A549 (cell line): ENCODE data around the gene CHD6. TPM values are rescaled to one million over a fixed set of nuclear protein-coding genes. Genes with fewer than 3 reads are reported as not detected.

Experiments
- ATAC-seq, 2 experiments: fragments of 200-7000 bp in 1 of 2; fragments of >200 bp in 1 of 2; cut with Nextera tagmentation in 1 of 2; cut with Tn5 transposase in 1 of 2; 3 replicates each; pipeline versions ENCODE4 v1.8.0 to v1.9.1; 2018 to 2020; ENCODE audit warnings: mild to moderate bottlenecking in 1 of 2, moderate library complexity in 1 of 2
- CTCF ChIA-PET: fragments of 300-600 bp; sonication (Branson Sonifier 250); formaldehyde crosslinking; extraction: SDS; loops from one replicate; lab custom pipeline; 2021; ENCODE audit warnings: antibody characterized with exemption, inconsistent platforms; lab: Yijun Ruan, JAX
- POLR2A ChIA-PET: fragments of 350-600 bp; formaldehyde crosslinking; extraction: SDS; loops from one replicate; lab custom pipeline; 2021; ENCODE audit warnings: antibody characterized with exemption, inconsistent platforms; lab: Yijun Ruan, JAX
- DNase-seq, 2 experiments: peaks; one replicate each; pipeline versions ENCODE4 v3.0.0 to v3.0.0-alpha.2; 2011 to 2016; ENCODE audit warnings: low read depth in 1 of 2, low spot score in 1 of 2
- FAIRE-seq: peaks from 2 replicates; lab custom pipeline; 2011; peaks lifted over from hg19 to GRCh38; lab: Jason Lieb, UNC
- H3K27ac ChIP-seq, 2 experiments: fragments of >200 bp; sonication (Bioruptor Twin); formaldehyde crosslinking; 3 replicates each; pipeline ENCODE4 v1.5.1; 2016 to 2017
- H3K4me1 ChIP-seq: fragments of >200 bp; sonication (Bioruptor Twin); formaldehyde crosslinking; 3 replicates; pipeline ENCODE4 v1.6.1; 2016
- H3K4me2 ChIP-seq: fragments of >200 bp; sonication (Bioruptor Twin); formaldehyde crosslinking; 3 replicates; pipeline ENCODE4 v1.6.1; 2016
- H3K4me3 ChIP-seq: fragments of >200 bp; sonication (Bioruptor Twin); formaldehyde crosslinking; 3 replicates; pipeline ENCODE4 v1.5.1; 2016
- H3K9me3 ChIP-seq: fragments of >200 bp; sonication (Bioruptor Twin); formaldehyde crosslinking; 3 replicates; pipeline ENCODE4 v1.6.1; 2016
- CHD4 ChIP-seq: fragments of 200-600 bp; sonication (generic); IDR thresholded peaks from 2 replicates; pipeline ENCODE4 v1.6.1; 2016; ENCODE audit warnings: antibody characterized with exemption, mild to moderate bottlenecking, borderline replicate concordance
- EHMT2 ChIP-seq: fragments of 200-600 bp; sonication (generic); IDR thresholded peaks from 2 replicates; pipeline ENCODE4 v1.6.1; 2016; ENCODE audit warnings: antibody characterized with exemption, low read depth, mild to moderate bottlenecking, moderate library complexity
- FOSB ChIP-seq: fragments of 250-450 bp; sonication (Bioruptor Pico); IDR thresholded peaks from 2 replicates; pipeline ENCODE4 v1.5.0; 2020; ENCODE audit warnings: mild to moderate bottlenecking, moderate library complexity
- FOSL2 ChIP-seq, 2 experiments: fragments of 450-650 bp in 1 of 2; fragments of >200 bp in 1 of 2; sonication (Bioruptor Twin) in 1 of 2; formaldehyde crosslinking; IDR thresholded peaks; 2 replicates each; pipeline versions ENCODE4 v1.5.0 to v1.6.1; 2016 to 2020; ENCODE audit warnings: mild to moderate bottlenecking in 1 of 2, moderate library complexity in 1 of 2
- FOXS1 ChIP-seq: fragments of 250-450 bp; sonication (Bioruptor Pico); IDR thresholded peaks from 2 replicates; pipeline ENCODE4 v1.5.0; 2020; ENCODE audit warnings: mild to moderate bottlenecking, moderate library complexity
- HDAC2 ChIP-seq: fragments of 200-600 bp; sonication (generic); IDR thresholded peaks from 2 replicates; pipeline ENCODE4 v1.6.1; 2016
- HOXB13 ChIP-seq: fragments of 250-450 bp; sonication (Bioruptor Pico); IDR thresholded peaks from 2 replicates; pipeline ENCODE4 v1.5.0; 2020; ENCODE audit warnings: low read depth, mild to moderate bottlenecking, moderate library complexity
- KDM5A ChIP-seq: fragments of 200-600 bp; sonication (generic); IDR thresholded peaks from 2 replicates; pipeline ENCODE4 v1.6.1; 2016; ENCODE audit warnings: antibody characterized with exemption, mild to moderate bottlenecking
- NFE2L2 ChIP-seq: fragments of 150-350 bp; conservative IDR thresholded peaks from 2 replicates; pipeline ENCODE4 v1.6.1; 2014; ENCODE audit warnings: low read length
- NPAS2 ChIP-seq: fragments of 250-450 bp; sonication (Bioruptor Pico); IDR thresholded peaks from 2 replicates; pipeline ENCODE4 v1.8.0; 2022; ENCODE audit warnings: mild to moderate bottlenecking, moderate library complexity, borderline replicate concordance
- POLR2A ChIP-seq: IDR thresholded peaks from 2 replicates; pipeline ENCODE4 v1.6.1; 2012; ENCODE audit warnings: mild to moderate bottlenecking, low read length
- RAD21 ChIP-seq, 2 experiments: fragments of >200 bp in 1 of 2; sonication (Bioruptor Twin) in 1 of 2; formaldehyde crosslinking in 1 of 2; IDR thresholded peaks in 1 of 2; conservative IDR thresholded peaks in 1 of 2; 2 replicates in 1 of 2; 3 replicates in 1 of 2; pipeline ENCODE4 v1.6.1; 2012 to 2018; ENCODE audit warnings: inconsistent platforms in 1 of 2
- RCOR1 ChIP-seq: fragments of 150-350 bp; IDR thresholded peaks from 2 replicates; pipeline ENCODE4 v1.6.1; 2014; ENCODE audit warnings: antibody characterized with exemption, low read length, low read depth
- TP53 ChIP-seq: fragments of 250-450 bp; sonication (Bioruptor Pico); IDR thresholded peaks from 2 replicates; pipeline ENCODE4 v1.5.0; 2021; ENCODE audit warnings: mild to moderate bottlenecking, moderate library complexity
- ZSCAN20 ChIP-seq: fragments of 250-450 bp; sonication (Bioruptor Pico); IDR thresholded peaks from 2 replicates; pipeline ENCODE4 v1.8.0; 2022; ENCODE audit warnings: mild to moderate bottlenecking, moderate library complexity
- WGBS: methylation state at CpG from one replicate; pipeline ENCODE4 v1.1.6; 2017; ENCODE audit errors: missing lambda C conversion rate; 5-methylcytosine and 5-hydroxymethylcytosine counted together
- polyA plus RNA-seq, 4 experiments: library from polyadenylated mRNA; depleted of rRNA in 3 of 4; stranded (reverse); fragments of >200 nt; fragmentation: RNase III in 1 of 4; extraction: RNeasy Plus Mini Kit Qiagen cat#74134 plus additional on column Dnase treatment in 1 of 4; gene quantifications; 2 replicates in 3 of 4; 3 replicates in 1 of 4; pipeline ENCODE4 v1.2.3, GENCODE V29; 2011 to 2017
- TF ChIP-seq, protein P1 (sequence below): IDR thresholded peaks from 2 replicates; pipeline ENCODE4 v1.6.1; 2012
- TF ChIP-seq, protein P2 (sequence below): fragments of 250-450 bp; sonication (Bioruptor Pico); IDR thresholded peaks from 2 replicates; pipeline ENCODE4 v1.5.0; 2021; ENCODE audit warnings: mild to moderate bottlenecking, moderate library complexity, borderline replicate concordance
- TF ChIP-seq, protein P3 (sequence below): fragments of >200 bp; sonication (Bioruptor Twin); formaldehyde crosslinking; IDR thresholded peaks from 3 replicates; pipeline ENCODE4 v1.6.1; 2016
- TF ChIP-seq, protein P4 (sequence below): fragments of 250-450 bp; sonication (Bioruptor Pico); IDR thresholded peaks from 2 replicates; pipeline ENCODE4 v1.5.0; 2020; ENCODE audit warnings: low read depth, mild to moderate bottlenecking, moderate library complexity
- TF ChIP-seq, protein P5 (sequence below): fragments of >200 bp; sonication (Bioruptor Twin); formaldehyde crosslinking; IDR thresholded peaks from 2 replicates; pipeline ENCODE4 v1.6.1; 2016
- TF ChIP-seq, protein P6 (sequence below): fragments of 150-350 bp; IDR thresholded peaks from 2 replicates; pipeline ENCODE4 v1.6.1; 2014; ENCODE audit warnings: low read depth, mild to moderate bottlenecking, low read length

The CHD6 gene
- polyA plus RNA-seq, 2 of the 4 experiments (the other 2 are of a cell fraction): 8.2 to 22.6 TPM

DNA sequence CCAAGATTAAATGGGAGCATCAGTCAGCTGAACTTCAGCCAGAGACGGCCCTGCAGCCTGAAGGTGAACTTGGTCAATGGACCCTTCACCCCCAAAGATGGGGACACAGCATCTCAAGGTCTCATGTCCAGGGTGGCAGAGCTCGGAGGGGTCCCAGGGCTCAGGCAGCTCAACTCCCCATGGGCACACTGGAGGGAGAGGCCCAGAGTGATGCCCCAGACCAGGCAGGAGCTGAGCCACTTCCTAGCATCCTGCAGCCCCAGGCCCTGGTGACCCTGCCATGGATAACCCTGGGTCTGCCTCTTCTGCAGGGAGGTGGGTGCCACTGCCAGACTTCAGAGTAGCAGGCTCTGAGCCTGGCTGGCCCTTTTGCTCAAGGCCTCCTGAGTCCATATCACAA, 224.1 kb downstream of the CHD6 start:
- FAIRE-seq: no peak
- Histone ChIP-seq H3K4me3 (no peak overlapping the region), H3K9me3 (no peaks in the 10 kb centered on the region), H3K4me1 (no peaks in the 10 kb centered on the region), H3K27ac (no peak overlapping the region), H3K4me2 (no peak overlapping the region)
- ChIA-PET CTCF (no interaction called here), POLR2A (no interaction called here)
- 80% methylated on average over 1 of the region's 2 CpGs for WGBS
- DNase-seq: no peak
- TF ChIP-seq RCOR1: no peak
- no peak for TF ChIP-seq FOXS1
- TF ChIP-seq EHMT2: no peak
- no peak for TF ChIP-seq TP53
- TF ChIP-seq, protein P1, sequence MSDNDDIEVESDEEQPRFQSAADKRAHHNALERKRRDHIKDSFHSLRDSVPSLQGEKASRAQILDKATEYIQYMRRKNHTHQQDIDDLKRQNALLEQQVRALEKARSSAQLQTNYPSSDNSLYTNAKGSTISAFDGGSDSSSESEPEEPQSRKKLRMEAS: no peak
- TF ChIP-seq POLR2A: no peak
- no peak for TF ChIP-seq KDM5A
- TF ChIP-seq, protein P2, sequence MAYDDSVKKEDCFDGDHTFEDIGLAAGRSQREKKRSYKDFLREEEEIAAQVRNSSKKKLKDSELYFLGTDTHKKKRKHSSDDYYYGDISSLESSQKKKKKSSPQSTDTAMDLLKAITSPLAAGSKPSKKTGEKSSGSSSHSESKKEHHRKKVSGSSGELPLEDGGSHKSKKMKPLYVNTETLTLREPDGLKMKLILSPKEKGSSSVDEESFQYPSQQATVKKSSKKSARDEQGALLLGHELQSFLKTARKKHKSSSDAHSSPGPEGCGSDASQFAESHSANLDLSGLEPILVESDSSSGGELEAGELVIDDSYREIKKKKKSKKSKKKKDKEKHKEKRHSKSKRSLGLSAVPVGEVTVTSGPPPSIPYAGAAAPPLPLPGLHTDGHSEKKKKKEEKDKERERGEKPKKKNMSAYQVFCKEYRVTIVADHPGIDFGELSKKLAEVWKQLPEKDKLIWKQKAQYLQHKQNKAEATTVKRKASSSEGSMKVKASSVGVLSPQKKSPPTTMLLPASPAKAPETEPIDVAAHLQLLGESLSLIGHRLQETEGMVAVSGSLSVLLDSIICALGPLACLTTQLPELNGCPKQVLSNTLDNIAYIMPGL: no peak
- TF ChIP-seq CHD4: no peak
- TF ChIP-seq, protein P3, sequence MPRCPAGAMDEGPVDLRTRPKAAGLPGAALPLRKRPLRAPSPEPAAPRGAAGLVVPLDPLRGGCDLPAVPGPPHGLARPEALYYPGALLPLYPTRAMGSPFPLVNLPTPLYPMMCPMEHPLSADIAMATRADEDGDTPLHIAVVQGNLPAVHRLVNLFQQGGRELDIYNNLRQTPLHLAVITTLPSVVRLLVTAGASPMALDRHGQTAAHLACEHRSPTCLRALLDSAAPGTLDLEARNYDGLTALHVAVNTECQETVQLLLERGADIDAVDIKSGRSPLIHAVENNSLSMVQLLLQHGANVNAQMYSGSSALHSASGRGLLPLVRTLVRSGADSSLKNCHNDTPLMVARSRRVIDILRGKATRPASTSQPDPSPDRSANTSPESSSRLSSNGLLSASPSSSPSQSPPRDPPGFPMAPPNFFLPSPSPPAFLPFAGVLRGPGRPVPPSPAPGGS: no peak
- TF ChIP-seq FOSL2 (IDR thresholded peaks at IDR 0.05): no peak
- no peak for TF ChIP-seq FOSL2 (CRISPR knock-in tag; IDR thresholded peaks at IDR 0.05)
- TF ChIP-seq HDAC2: no peak
- TF ChIP-seq, protein P4, sequence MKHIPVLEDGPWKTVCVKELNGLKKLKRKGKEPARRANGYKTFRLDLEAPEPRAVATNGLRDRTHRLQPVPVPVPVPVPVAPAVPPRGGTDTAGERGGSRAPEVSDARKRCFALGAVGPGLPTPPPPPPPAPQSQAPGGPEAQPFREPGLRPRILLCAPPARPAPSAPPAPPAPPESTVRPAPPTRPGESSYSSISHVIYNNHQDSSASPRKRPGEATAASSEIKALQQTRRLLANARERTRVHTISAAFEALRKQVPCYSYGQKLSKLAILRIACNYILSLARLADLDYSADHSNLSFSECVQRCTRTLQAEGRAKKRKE (CRISPR knock-in tag): no peak
- no peak for TF ChIP-seq FOSB (CRISPR knock-in tag)
- TF ChIP-seq NFE2L2: no peak
- no peak for TF ChIP-seq NPAS2 (CRISPR knock-in tag)
- TF ChIP-seq RAD21 (conservative IDR thresholded peaks at IDR 0.05 in 1 of 2, IDR thresholded peaks at IDR 0.05 in 1 of 2): no peak
- TF ChIP-seq, protein P5, sequence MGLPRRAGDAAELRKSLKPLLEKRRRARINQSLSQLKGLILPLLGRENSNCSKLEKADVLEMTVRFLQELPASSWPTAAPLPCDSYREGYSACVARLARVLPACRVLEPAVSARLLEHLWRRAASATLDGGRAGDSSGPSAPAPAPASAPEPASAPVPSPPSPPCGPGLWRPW: no peak
- TF ChIP-seq, protein P6, sequence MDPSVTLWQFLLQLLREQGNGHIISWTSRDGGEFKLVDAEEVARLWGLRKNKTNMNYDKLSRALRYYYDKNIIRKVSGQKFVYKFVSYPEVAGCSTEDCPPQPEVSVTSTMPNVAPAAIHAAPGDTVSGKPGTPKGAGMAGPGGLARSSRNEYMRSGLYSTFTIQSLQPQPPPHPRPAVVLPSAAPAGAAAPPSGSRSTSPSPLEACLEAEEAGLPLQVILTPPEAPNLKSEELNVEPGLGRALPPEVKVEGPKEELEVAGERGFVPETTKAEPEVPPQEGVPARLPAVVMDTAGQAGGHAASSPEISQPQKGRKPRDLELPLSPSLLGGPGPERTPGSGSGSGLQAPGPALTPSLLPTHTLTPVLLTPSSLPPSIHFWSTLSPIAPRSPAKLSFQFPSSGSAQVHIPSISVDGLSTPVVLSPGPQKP: no peak
- no peak; a peak in 1 of 6 replicates for ATAC-seq

DNA sequence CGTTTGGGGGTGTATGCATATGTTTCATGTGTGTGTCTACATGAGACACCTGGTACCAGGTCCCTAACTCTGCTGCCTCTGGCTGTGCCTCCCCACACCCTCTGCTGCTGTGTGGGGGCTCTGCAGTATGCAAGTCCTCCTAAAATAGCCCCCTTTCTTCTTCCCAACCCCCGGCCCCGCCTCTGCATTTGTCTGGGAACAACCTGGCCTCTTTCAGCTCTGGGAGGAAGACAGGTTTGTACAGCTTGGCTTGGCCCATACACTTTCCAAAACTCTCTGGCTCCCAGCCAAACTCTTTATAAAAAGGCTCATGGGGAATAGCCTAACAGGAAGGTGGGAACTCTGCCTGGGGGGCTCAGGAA, 224.5 kb downstream of the CHD6 start:
- ATAC-seq: no peak
- ChIA-PET CTCF (no interaction called here), POLR2A (no interaction called here)
- FAIRE-seq: no peak
- Histone ChIP-seq H3K27ac (no peak overlapping the region), H3K4me3 (no peak overlapping the region), H3K4me2 (no peak overlapping the region), H3K9me3 (no peaks in the 10 kb centered on the region), H3K4me1 (no peaks in the 10 kb centered on the region)
- TF ChIP-seq HOXB13 (CRISPR knock-in tag): no peak
- TF ChIP-seq, protein P1: no peak
- no peak for TF ChIP-seq ZSCAN20 (CRISPR knock-in tag)
- WGBS: 79% methylated on average over 3 of the region's 3 CpGs
- DNase-seq: no peak
